Spleen (tissue), 11 donors: ENCODE data around the gene VPS4A. TPM values are rescaled to one million over a fixed set of nuclear protein-coding genes. Genes with fewer than 3 reads are reported as not detected.

Experiments
- DNase-seq: peaks from one replicate; pipeline ENCODE4 v3.0.0-alpha.2; 2020
- H3K27ac ChIP-seq, 8 donors: fragments of 200-600 bp; sonication (generic) in 7 of 8; 1 replicate in 4 of 8; 2 replicates in 4 of 8; pipeline versions ENCODE4 v1.5.0 to v1.8.0; 2016 to 2021; ENCODE audit warnings: inconsistent platforms in 4 of 8, mild to moderate bottlenecking in 4 of 8, moderate library complexity in 1 of 8
- H3K27me3 ChIP-seq, 7 donors: fragments of 200-600 bp; sonication (generic) in 6 of 7; replicated peaks in 1 of 7; 1 replicate in 4 of 7; 2 replicates in 3 of 7; pipeline versions ENCODE4 v1.5.0 to v1.8.0; 2016 to 2021; ENCODE audit warnings: inconsistent platforms in 3 of 7, mild to moderate bottlenecking in 1 of 7
- H3K36me3 ChIP-seq, 6 donors: fragments of 200-600 bp; sonication (generic) in 5 of 6; 1 replicate in 4 of 6; 2 replicates in 2 of 6; pipeline versions ENCODE4 v1.5.0 to v1.8.0; 2016 to 2021; ENCODE audit warnings: inconsistent platforms in 2 of 6
- H3K4me1 ChIP-seq, 6 donors: fragments of 200-600 bp; sonication (generic) in 5 of 6; 1 replicate in 3 of 6; 2 replicates in 3 of 6; pipeline versions ENCODE4 v1.5.0 to v1.8.0; 2016 to 2021; ENCODE audit warnings: inconsistent platforms in 3 of 6
- H3K4me3 ChIP-seq, 8 donors: fragments of 200-600 bp; sonication (generic) in 7 of 8; 1 replicate in 4 of 8; 2 replicates in 4 of 8; pipeline versions ENCODE4 v1.5.0 to v1.8.0; 2016 to 2021; ENCODE audit warnings: inconsistent platforms in 4 of 8, mild to moderate bottlenecking in 4 of 8, moderate library complexity in 2 of 8
- H3K9me3 ChIP-seq, 8 donors: fragments of 200-600 bp; sonication (generic) in 7 of 8; 1 replicate in 4 of 8; 2 replicates in 4 of 8; pipeline versions ENCODE4 v1.5.0 to v1.8.0; 2016 to 2021; ENCODE audit warnings: inconsistent platforms in 4 of 8
- CTCF ChIP-seq, 11 experiments: fragments of 200-600 bp in 7 of 11; fragments of 450-650 bp in 4 of 11; sonication (generic) in 4 of 11; IDR thresholded peaks in 8 of 11; conservative IDR thresholded peaks in 3 of 11; 1 replicate in 7 of 11; 2 replicates in 4 of 11; pipeline versions ENCODE4 v1.4.0 to v1.8.0; 2016 to 2021; ENCODE audit warnings: antibody characterized with exemption in 11 of 11, inconsistent platforms in 4 of 11, mild to moderate bottlenecking in 1 of 11
- POLR2A ChIP-seq, 3 donors: fragments of 450-650 bp; IDR thresholded peaks; one replicate each; pipeline ENCODE4 v1.5.1; 2017; ENCODE audit warnings: antibody characterized with exemption in 3 of 3, mild to moderate bottlenecking in 1 of 3
- POLR2AphosphoS5 ChIP-seq, 3 donors: sonication (generic); formaldehyde crosslinking; IDR thresholded peaks; one replicate each; pipeline ENCODE4 v1.5.1; 2017; ENCODE audit warnings: antibody characterized with exemption in 3 of 3
- WGBS, 5 donors: extraction: QIAGEN DNeasy Blood & Tissue Kit in 3 of 5; methylation state at CpG; one replicate each; pipeline versions ENCODE4 v1.1.5 to v1.1.7; 2013 to 2018; 5-methylcytosine and 5-hydroxymethylcytosine counted together
- intact Hi-C: fragments of 100-400 bp; cut with DNase I; formaldehyde crosslinking; loops from one replicate; pipeline ENCODE4 v1.15.0; 2023; ENCODE audit warnings: low total_unique reads
- polyA plus RNA-seq, 3 donors: library from polyadenylated mRNA; stranded (reverse); fragments of 200-250 nt; gene quantifications; one replicate each; pipeline ENCODE4 v1.2.1, GENCODE V29; 2013
- total RNA-seq, 7 donors: library from RNA; depleted of rRNA in 3 of 7; stranded (reverse); fragments of >200 nt in 3 of 7; fragmentation: NEBNext Ultra II Directional in 4 of 7; extraction: Animal tissue kit (Norgen Biotek cat#: 25700) in 4 of 7; gene quantifications; one replicate each; pipeline versions ENCODE4 v1.1.0 to v1.2.1, GENCODE V29; 2016 to 2021
- donor health status: healthy with polysubstance abuse.
- donor health status: DM: no; HTN: no; CAD: no; lungs with moderate emphysema.
- donor health status: DM: no; HTN: no; CAD: no.
- donor health status: Bipolar disorder and iron deficiency.
- donor health status: healthy.
- donor health status: DM: no; HTN: no; CAD: no.
- donor health status: DM: yes; HTN: yes; CAD: no.

Gene VPS4A
- total and polyA plus RNA-seq, 10 donors: 21.5 to 38.0 (median 32.5) TPM

- H3K36me3 ChIP-seq: peaks cover 8 to 38% (median 22%) of the 10 kb centered on the region in 6 donors
- H3K4me1 ChIP-seq: peaks cover 11 to 54% (median 32%) of the 10 kb centered on the region in 6 donors
- peak overlapping the region; percentile 61 to 97 (median 76) for H3K4me3 ChIP-seq
- intact Hi-C loops: no loop called here
- TF ChIP-seq POLR2A (IDR thresholded peaks at IDR 0.05): no peak
- TF ChIP-seq POLR2AphosphoS5 (IDR thresholded peaks at IDR 0.05): no peak
- no peak for TF ChIP-seq CTCF (IDR thresholded peaks at IDR 0.05 in 8 of 11, conservative IDR thresholded peaks at IDR 0.05 in 3 of 11)
- DNase-seq: peak; percentile 94
- H3K9me3 ChIP-seq: no peaks in the 10 kb centered on the region
- peak overlapping the region; percentile 75 to 97 (median 92) for H3K27ac ChIP-seq
- WGBS, 5 donors: 1 to 4% (median 2%) methylated on average over 31 to 59 of the region's 59 CpGs
- H3K27me3 ChIP-seq: no peaks in the 10 kb centered on the region
Measured at GRCh38 chr16:69311533-69312387, 610 bp downstream of the VPS4A start.

GRCh38 chr16:69313469-69313868, 2.3 kb downstream of the VPS4A start:
- 94 to 99% (median 96%) methylated on average over 5 of the region's 5 CpGs for WGBS, 5 donors
- no peak for TF ChIP-seq POLR2A (IDR thresholded peaks at IDR 0.05)
- TF ChIP-seq POLR2AphosphoS5 (IDR thresholded peaks at IDR 0.05): no peak
- TF ChIP-seq CTCF (IDR thresholded peaks at IDR 0.05 in 8 of 11, conservative IDR thresholded peaks at IDR 0.05 in 3 of 11): no peak
- intact Hi-C loops: no loop called here

GRCh38 chr16:69314534-69314933, 3.4 kb downstream of the VPS4A start:
- Histone ChIP-seq H3K4me1 (peaks cover 11 to 54% (median 32%) of the 10 kb centered on the region in 6 donors), H3K27ac (no peak overlapping the region), H3K4me3 (no peak overlapping the region), H3K36me3 (peaks cover 11 to 66% (median 46%) of the 10 kb centered on the region in 6 donors), H3K9me3 (no peaks in the 10 kb centered on the region), H3K27me3 (no peaks in the 10 kb centered on the region)
- no peak for TF ChIP-seq POLR2A (IDR thresholded peaks at IDR 0.05)
- TF ChIP-seq CTCF (IDR thresholded peaks at IDR 0.05 in 8 of 11, conservative IDR thresholded peaks at IDR 0.05 in 3 of 11): no peak
- no peak for TF ChIP-seq POLR2AphosphoS5 (IDR thresholded peaks at IDR 0.05)
- no peak for DNase-seq
- WGBS, 5 donors: 87 to 95% (median 94%) methylated on average over 11 of the region's 11 CpGs
- intact Hi-C loops: no loop called here

More at GRCh38 chr16:69313469-69313868, 2.3 kb downstream of the VPS4A start:
- H3K27ac ChIP-seq: no peak overlapping the region
- no peaks in the 10 kb centered on the region for H3K9me3 ChIP-seq
- peaks cover 11 to 54% (median 32%) of the 10 kb centered on the region in 6 donors for H3K4me1 ChIP-seq
- H3K27me3 ChIP-seq: no peaks in the 10 kb centered on the region
- H3K4me3 ChIP-seq: no peak overlapping the region
- DNase-seq: no peak
- peaks cover 10 to 55% (median 35%) of the 10 kb centered on the region in 6 donors for H3K36me3 ChIP-seq
